ENCODE results near the gene ANXA11.
"Not testable (repeated sequence)": the region's sequence is repeated elsewhere in the genome, so short reads cannot be mapped to it uniquely, and the experiment has no call there.

DNA sequence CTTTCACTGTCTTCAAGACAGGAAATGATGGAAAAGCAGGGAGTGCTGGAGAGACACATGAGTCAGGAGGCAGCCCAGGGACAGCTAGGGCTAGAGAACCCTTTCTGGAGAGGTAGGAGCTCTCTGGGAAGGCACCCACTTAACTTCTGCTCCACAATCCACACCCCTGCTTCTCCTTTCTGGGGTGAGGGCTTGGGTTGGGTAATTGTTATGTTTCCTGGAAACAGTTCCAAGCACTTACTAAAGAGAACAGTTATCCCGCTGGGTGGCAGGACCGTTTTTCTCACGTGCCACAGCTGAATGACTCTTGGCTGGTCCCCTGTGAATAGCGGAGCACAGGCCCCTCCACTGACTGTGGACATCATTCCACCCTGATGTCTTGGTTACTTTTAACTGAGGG, 44.6 kb upstream of the ANXA11 start:
- TF ChIP-seq, protein P1, sequence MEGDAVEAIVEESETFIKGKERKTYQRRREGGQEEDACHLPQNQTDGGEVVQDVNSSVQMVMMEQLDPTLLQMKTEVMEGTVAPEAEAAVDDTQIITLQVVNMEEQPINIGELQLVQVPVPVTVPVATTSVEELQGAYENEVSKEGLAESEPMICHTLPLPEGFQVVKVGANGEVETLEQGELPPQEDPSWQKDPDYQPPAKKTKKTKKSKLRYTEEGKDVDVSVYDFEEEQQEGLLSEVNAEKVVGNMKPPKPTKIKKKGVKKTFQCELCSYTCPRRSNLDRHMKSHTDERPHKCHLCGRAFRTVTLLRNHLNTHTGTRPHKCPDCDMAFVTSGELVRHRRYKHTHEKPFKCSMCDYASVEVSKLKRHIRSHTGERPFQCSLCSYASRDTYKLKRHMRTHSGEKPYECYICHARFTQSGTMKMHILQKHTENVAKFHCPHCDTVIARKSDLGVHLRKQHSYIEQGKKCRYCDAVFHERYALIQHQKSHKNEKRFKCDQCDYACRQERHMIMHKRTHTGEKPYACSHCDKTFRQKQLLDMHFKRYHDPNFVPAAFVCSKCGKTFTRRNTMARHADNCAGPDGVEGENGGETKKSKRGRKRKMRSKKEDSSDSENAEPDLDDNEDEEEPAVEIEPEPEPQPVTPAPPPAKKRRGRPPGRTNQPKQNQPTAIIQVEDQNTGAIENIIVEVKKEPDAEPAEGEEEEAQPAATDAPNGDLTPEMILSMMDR (IDR thresholded peaks at IDR 0.05), result not testable (repeated sequence)
- not testable (repeated sequence) for TF ChIP-seq CHD2 (IDR thresholded peaks at IDR 0.05; ENCODE audit: low read length, partially characterized antibody); EP300 (IDR thresholded peaks at IDR 0.05)

Measured in A549 (cell line).